Esophagus squamous epithelium (tissue), 4 donors: ENCODE measurements around the gene NPM1.

Experiments
- CTCF ChIP-seq, 6 experiments: fragments of 450-650 bp in 4 of 6; fragments of 200-600 bp in 2 of 6; sonication (generic) in 2 of 6; IDR thresholded peaks; one replicate each; pipeline ENCODE4 v1.5.1; 2016 to 2019; ENCODE audit warnings: antibody characterized with exemption in 6 of 6, mild to moderate bottlenecking in 4 of 6, moderate library complexity in 4 of 6
- POLR2A ChIP-seq, 4 donors: fragments of 450-650 bp; IDR thresholded peaks; one replicate each; pipeline ENCODE4 v1.6.1; 2017; ENCODE audit warnings: antibody characterized with exemption in 4 of 4, mild to moderate bottlenecking in 4 of 4, moderate library complexity in 3 of 4

- no peak for TF ChIP-seq CTCF (IDR thresholded peaks at IDR 0.05)
- no peak for TF ChIP-seq POLR2A (IDR thresholded peaks at IDR 0.05)
These were observed 39.0 kb downstream of the NPM1 start for GRCh38 chr5:171426680-171427079.
